Tibial artery (tissue), 4 donors: ENCODE data around the gene ADAM19.

ENCODE experiments used
- DNase-seq, 2 donors: peaks; one replicate each; pipeline ENCODE4 v3.0.0-alpha.2; 2019
- H3K27ac ChIP-seq, 2 donors: fragments of 200-600 bp; sonication (generic) in 1 of 2; 1 replicate in 1 of 2; 2 replicates in 1 of 2; pipeline ENCODE4 v1.5.1; 2018 to 2019; ENCODE audit warnings: mild to moderate bottlenecking in 1 of 2
- H3K27me3 ChIP-seq, 2 donors: fragments of 200-600 bp; sonication (generic) in 1 of 2; one replicate each; pipeline versions ENCODE4 v1.5.1 to v1.6.0; 2016 to 2019
- H3K36me3 ChIP-seq, 3 donors: fragments of 200-600 bp; sonication (generic) in 2 of 3; one replicate each; pipeline ENCODE4 v1.5.1; 2016 to 2019; ENCODE audit warnings: mild to moderate bottlenecking in 2 of 3
- H3K4me1 ChIP-seq, 4 donors: fragments of 200-600 bp; sonication (generic) in 2 of 4; 1 replicate in 3 of 4; 2 replicates in 1 of 4; pipeline ENCODE4 v1.5.1; 2016 to 2019
- H3K4me3 ChIP-seq, 2 donors: fragments of 200-600 bp; sonication (generic) in 1 of 2; 1 replicate in 1 of 2; 2 replicates in 1 of 2; pipeline ENCODE4 v1.5.1; 2018 to 2019; ENCODE audit warnings: mild to moderate bottlenecking in 2 of 2
- H3K9me3 ChIP-seq, 3 donors: fragments of 200-600 bp; sonication (generic) in 1 of 3; one replicate each; pipeline ENCODE4 v1.5.1; 2016 to 2019
- CTCF ChIP-seq, 2 experiments: fragments of 200-600 bp in 1 of 2; fragments of 450-650 bp in 1 of 2; IDR thresholded peaks; one replicate each; pipeline ENCODE4 v1.5.1; 2017 to 2019; ENCODE audit warnings: antibody characterized with exemption in 2 of 2, mild to moderate bottlenecking in 1 of 2, moderate library complexity in 1 of 2
- intact Hi-C: fragments of 100-400 bp; cut with DNase I; formaldehyde crosslinking; loops from one replicate; pipeline ENCODE4 v1.15.0; 2023; ENCODE audit warnings: low total_unique reads

Gene ADAM19

GRCh38 chr5:157491471-157491995 is 84.0 kb downstream of the ADAM19 start:
- Histone ChIP-seq H3K27ac (no peak overlapping the region), H3K36me3 (peaks cover 46 to 70% (median 63%) of the 10 kb centered on the region in 3 donors), H3K9me3 (no peaks in the 10 kb centered on the region), H3K4me1 (no peaks in the 10 kb centered on the region), H3K4me3 (no peak overlapping the region), H3K27me3 (no peaks in the 10 kb centered on the region)
- no peak for DNase-seq
- no peak for TF ChIP-seq CTCF (IDR thresholded peaks at IDR 0.05)
- intact Hi-C loops: no loop called here

- H3K36me3 ChIP-seq: peaks cover 46 to 79% (median 66%) of the 10 kb centered on the region in 3 donors
- DNase-seq: no peak
- no peak for TF ChIP-seq CTCF (IDR thresholded peaks at IDR 0.05)
- H3K4me3 ChIP-seq: no peak overlapping the region
- intact Hi-C loops: no loop called here
- no peaks in the 10 kb centered on the region for H3K9me3 ChIP-seq
- no peak overlapping the region for H3K27ac ChIP-seq
- no peaks in the 10 kb centered on the region for H3K4me1 ChIP-seq
- H3K27me3 ChIP-seq: no peaks in the 10 kb centered on the region
These were observed 88.2 kb downstream of the ADAM19 start for GRCh38 chr5:157487358-157487757.

- intact Hi-C loops: no loop called here
- no peak overlapping the region for H3K27ac ChIP-seq
- H3K27me3 ChIP-seq: no peaks in the 10 kb centered on the region
- H3K9me3 ChIP-seq: no peaks in the 10 kb centered on the region
- no peaks in the 10 kb centered on the region for H3K4me1 ChIP-seq
- no peak for TF ChIP-seq CTCF (IDR thresholded peaks at IDR 0.05)
- H3K4me3 ChIP-seq: no peak overlapping the region
- DNase-seq: no peak
- H3K36me3 ChIP-seq: peaks cover 46 to 75% (median 63%) of the 10 kb centered on the region in 3 donors
These were observed 88.7 kb downstream of the ADAM19 start for GRCh38 chr5:157486861-157487260.

GRCh38 chr5:157486221-157486681 is 89.3 kb downstream of the ADAM19 start:
- no peak overlapping the region for H3K27ac ChIP-seq
- TF ChIP-seq CTCF (IDR thresholded peaks at IDR 0.05): no peak
- H3K36me3 ChIP-seq: peaks cover 42 to 69% (median 63%) of the 10 kb centered on the region in 3 donors
- no peaks in the 10 kb centered on the region for H3K27me3 ChIP-seq
- no peak overlapping the region for H3K4me3 ChIP-seq
- no peaks in the 10 kb centered on the region for H3K9me3 ChIP-seq
- intact Hi-C loops: no loop called here
- peaks cover 0 to 2% (median 0%) of the 10 kb centered on the region in 4 donors for H3K4me1 ChIP-seq
- DNase-seq: no peak

- H3K27ac ChIP-seq: no peak overlapping the region
- no peak for TF ChIP-seq CTCF (IDR thresholded peaks at IDR 0.05)
- no peaks in the 10 kb centered on the region for H3K27me3 ChIP-seq
- peaks cover 0 to 7% (median 0%) of the 10 kb centered on the region in 4 donors for H3K4me1 ChIP-seq
- no peak for DNase-seq
- no peak overlapping the region for H3K4me3 ChIP-seq
- peaks cover 43 to 67% (median 65%) of the 10 kb centered on the region in 3 donors for H3K36me3 ChIP-seq
- intact Hi-C loops: no loop called here
- no peaks in the 10 kb centered on the region for H3K9me3 ChIP-seq
These were observed 89.8 kb downstream of the ADAM19 start for GRCh38 chr5:157485811-157486210.

- H3K27me3 ChIP-seq: no peaks in the 10 kb centered on the region
- H3K27ac ChIP-seq: no peak overlapping the region
- TF ChIP-seq CTCF (IDR thresholded peaks at IDR 0.05): no peak
- no peak overlapping the region for H3K4me3 ChIP-seq
- intact Hi-C loops: no loop called here
- no peak for DNase-seq
- peaks cover 0 to 12% (median 0%) of the 10 kb centered on the region in 4 donors for H3K4me1 ChIP-seq
- no peaks in the 10 kb centered on the region for H3K9me3 ChIP-seq
- H3K36me3 ChIP-seq: peaks cover 42 to 66% (median 65%) of the 10 kb centered on the region in 3 donors
These were observed 90.2 kb downstream of the ADAM19 start for GRCh38 chr5:157485340-157485739.
